HG03135 (cell line): ENCODE measurements around the gene TAF11L3.
"Not testable (repeated sequence)": the region's sequence is repeated elsewhere in the genome, so short reads cannot be mapped to it uniquely, and the experiment has no call there.

Experiments used
- ATAC-seq: cut with Tn5 transposase; IDR thresholded peaks from one replicate; pipeline ENCODE4 v1.9.1; 2021; ENCODE audit warnings: mild to moderate bottlenecking, moderate library complexity; ENCODE audit not compliant: unreplicated experiment

Gene TAF11L3

DNA sequence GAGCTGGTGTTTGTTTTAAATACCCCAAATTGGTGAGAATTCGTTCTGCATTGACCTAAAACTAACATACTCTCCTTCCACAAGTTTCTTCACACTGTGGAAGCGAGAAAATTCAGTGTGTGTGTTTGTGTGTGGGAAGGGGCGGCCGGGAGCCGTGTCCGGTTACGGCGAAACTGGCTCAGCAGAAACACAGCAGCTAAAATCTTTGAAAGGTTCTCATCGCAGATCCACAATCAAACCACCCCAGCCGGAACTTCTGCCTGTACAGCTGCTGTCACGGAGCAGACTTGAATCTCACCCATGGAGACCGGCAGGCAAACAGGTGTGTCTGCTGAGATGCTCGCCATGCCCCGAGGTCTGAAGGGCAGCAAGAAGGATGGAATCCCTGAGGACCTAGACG, at the start of gene TAF11L3:
TAF11L3 (plus strand) TSS at position 301 of the 400 bp plus-strand sequence.
- ATAC-seq, result not testable (repeated sequence)

DNA sequence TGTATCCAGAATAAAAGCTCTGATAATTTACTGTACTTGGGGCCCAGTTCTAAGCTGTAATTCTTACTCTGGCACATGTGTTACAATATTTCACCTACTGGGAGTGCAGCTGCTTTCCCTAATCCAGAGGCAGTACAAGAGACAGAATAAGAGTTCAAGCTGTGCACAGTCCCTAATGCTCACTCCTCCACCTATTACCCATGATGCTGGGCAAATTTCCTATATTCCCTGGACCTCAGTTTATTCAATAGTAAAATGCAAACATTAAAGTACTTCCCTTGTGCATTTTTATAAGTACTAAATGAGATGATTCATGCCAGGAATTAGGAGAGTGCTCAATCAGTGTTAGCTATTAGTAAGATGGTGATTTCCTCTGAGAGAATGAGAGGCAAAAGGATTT, 48.1 kb upstream of the TAF11L3 start:
- ATAC-seq, result no peak

DNA sequence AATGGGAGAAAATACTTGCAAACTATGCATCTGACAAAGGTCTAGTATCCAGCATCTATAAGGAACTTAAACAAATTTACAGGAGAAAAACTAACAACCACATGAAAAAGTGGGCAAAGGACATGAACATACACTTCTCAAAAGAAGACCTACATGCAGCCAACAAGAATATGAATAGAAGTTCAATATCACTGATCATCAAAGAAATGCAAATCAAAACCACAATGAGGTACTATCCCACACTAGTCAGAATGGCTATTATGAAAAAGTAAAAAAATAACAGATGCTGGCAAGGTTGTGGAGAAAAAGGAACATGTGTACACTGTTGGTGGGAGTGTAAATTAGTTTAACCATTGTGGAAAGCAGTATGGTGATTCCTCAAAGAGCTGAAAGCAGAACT, 43.1 kb upstream of the TAF11L3 start:
- ATAC-seq, result not testable (repeated sequence)

DNA sequence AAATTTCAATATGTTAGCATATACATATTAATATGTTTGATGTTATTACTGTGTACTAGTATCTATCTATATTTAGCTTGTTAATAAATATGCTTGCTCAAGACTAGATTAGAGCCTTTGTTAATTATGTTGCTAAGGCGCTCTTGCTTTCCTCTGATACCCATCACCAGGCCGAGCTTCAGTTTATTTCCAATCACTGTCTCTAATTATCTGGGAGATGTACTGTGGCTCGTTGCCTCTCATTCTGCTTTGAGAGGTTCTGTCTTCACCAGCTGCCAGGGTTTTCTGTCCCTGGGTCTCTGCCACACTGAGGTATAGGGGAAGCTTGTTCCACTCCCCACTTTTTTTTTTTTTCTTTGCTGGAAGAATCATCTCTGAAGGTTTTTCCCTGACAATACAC, 41.1 kb upstream of the TAF11L3 start:
- no peak for ATAC-seq

GRCh38 chr5:17477573-17478265, 40.4 kb upstream of the TAF11L3 start:
- no peak for ATAC-seq

- no peak for ATAC-seq
Measured at GRCh38 chr5:17481378-17481777, 36.8 kb upstream of the TAF11L3 start.

- no peak for ATAC-seq
Measured at GRCh38 chr5:17482790-17483189, 35.4 kb upstream of the TAF11L3 start.

GRCh38 chr5:17486464-17487173, 31.5 kb upstream of the TAF11L3 start:
- ATAC-seq, result not testable (repeated sequence)

DNA sequence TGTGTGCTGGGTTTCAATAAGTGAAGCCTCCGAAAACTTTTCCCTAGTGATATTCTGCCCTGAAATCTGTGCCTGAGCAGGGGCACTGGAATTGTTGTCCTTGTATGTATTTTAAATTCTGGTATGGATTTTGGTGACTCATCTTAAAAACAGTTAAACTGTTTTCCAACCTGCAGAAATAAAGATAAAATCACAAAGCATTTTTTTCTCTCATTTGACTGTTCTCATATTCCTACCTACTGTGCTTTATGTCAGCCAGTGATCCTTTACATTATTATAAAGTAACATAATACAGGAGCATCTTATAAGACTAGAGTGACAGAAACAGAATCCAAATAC, 31.0 kb upstream of the TAF11L3 start:
- no peak for ATAC-seq

GRCh38 chr5:17491257-17491656, 26.9 kb upstream of the TAF11L3 start:
- ATAC-seq, result not testable (repeated sequence)

GRCh38 chr5:17492770-17493169, 25.4 kb upstream of the TAF11L3 start:
- ATAC-seq, result no peak

DNA sequence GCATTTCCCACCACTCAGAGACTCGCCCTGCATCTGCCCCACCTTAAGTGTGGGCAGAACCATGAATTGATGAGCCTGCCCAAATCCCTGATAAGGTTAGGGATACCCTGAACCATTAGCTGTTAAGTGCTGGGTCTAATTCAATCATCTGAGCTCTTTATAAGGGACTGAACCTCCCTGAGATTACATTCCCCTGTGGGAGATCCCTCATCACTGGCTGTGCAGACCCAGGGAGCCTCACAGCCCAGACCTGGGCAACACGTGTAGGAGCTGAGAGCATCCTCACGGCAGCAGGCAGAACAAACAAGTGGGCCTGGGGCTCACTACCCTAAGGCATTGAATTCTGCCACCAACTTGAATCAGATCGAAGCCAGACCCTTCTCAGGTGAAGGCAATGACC, 20.7 kb upstream of the TAF11L3 start:
- ATAC-seq, result no peak

- ATAC-seq, result not testable (repeated sequence)
Measured at GRCh38 chr5:17497931-17498330, 20.2 kb upstream of the TAF11L3 start, which contains the start of gene TAF11L2. Gene TAF11L2, plus strand, starts transcription at chr5:17498231.

GRCh38 chr5:17511775-17512325, 6.3 kb upstream of the TAF11L3 start:
- ATAC-seq, result no peak

DNA sequence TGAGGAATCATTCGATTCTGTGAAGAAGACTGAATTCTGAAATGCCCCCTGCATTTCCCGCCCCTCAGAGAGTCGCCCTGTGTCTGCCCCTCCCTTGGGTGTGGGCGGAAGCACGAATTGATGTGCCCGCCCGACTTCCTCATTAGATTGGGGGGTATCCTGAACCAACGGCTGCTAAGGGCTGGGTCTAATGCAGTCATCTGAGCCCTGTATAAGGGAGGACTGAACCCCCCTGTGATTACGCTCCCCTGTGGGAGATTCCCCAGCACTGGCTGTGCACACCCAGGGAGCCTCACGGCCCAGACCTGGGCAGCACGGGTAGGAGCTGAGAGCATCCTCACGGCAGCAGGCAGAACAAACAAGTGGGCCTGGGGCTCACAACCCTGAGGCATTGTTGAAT, 641 bp upstream of the TAF11L3 start:
- not testable (repeated sequence) for ATAC-seq

DNA sequence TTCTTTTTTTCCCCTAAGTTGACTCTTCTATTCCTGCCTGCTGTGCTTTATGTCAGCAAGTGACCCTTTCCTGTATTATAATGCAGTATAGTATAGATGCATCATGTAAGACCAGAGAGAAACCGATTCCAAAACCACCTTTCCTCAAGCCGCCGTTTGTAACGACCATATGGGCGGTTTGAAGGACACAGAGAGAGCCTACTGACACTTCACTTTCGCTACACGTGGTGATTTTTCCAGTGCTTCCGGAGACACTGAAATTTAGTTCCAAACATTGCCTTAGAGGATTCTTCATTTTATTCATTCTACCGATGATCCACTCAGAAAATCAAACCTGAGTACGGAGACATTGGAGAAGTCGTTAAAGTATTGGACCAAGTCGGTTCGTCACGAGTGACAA, 1.3 kb downstream of the TAF11L3 start:
- not testable (repeated sequence) for ATAC-seq

- ATAC-seq, result not testable (repeated sequence)
Measured at GRCh38 chr5:17521501-17521900, 3.3 kb downstream of the TAF11L3 start, which contains the start of gene TAF11L4. Gene TAF11L4, plus strand, starts transcription at chr5:17521801.

GRCh38 chr5:17524935-17525334, 6.8 kb downstream of the TAF11L3 start, which contains the start of gene TAF11L5:
Gene TAF11L5, plus strand, starts transcription at chr5:17525235.
- not testable (repeated sequence) for ATAC-seq

DNA sequence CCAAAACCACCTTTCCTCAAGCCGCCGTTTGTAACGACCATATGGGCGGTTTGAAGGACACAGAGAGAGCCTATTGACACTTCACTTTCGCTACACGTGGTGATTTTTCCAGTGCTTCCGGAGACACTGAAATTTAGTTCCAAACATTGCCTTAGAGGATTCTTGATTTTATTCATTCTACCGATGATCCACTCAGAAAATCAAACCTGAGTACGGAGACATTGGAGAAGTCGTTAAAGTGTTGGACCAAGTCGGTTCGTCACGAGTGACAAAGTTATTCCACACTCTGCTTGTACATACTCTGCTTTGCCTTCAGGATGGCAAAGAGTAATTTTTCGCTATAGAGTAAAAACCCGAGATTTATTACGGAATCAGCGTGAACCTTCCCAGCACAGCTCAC, 8.3 kb downstream of the TAF11L3 start:
- ATAC-seq, result not testable (repeated sequence)

DNA sequence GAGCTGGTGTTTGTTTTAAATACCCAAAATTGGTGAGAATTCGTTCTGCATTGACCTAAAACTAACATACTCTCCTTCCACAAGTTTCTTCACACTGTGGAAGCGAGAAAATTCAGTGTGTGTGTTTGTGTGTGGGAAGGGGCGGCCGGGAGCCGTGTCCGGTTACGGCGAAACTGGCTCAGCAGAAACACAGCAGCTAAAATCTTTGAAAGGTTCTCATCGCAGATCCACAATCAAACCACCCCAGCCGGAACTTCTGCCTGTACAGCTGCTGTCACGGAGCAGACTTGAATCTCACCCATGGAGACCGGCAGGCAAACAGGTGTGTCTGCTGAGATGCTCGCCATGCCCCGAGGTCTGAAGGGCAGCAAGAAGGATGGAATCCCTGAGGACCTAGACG, 10.2 kb downstream of the TAF11L3 start, which contains the start of gene TAF11L6:
TAF11L6 (plus strand) TSS at position 301 of the 400 bp plus-strand sequence.
- not testable (repeated sequence) for ATAC-seq
